Mesothelial cell of epicardium (in vitro differentiated cells): ENCODE data around the gene GPAT3. TPM values are rescaled to one million over a fixed set of nuclear protein-coding genes. Genes with fewer than 3 reads are reported as not detected.

Source experiments
- DNase-seq, 2 experiments: peaks; one replicate each; pipeline ENCODE4 v3.0.0; 2021; ENCODE audit warnings: low spot score in 2 of 2; ENCODE audit not compliant: unreplicated experiment in 2 of 2
- H3K27ac Mint-ChIP-seq: 2 replicates; pipeline ENCODE4 v1.8.0; 2021; ENCODE audit warnings: mixed read lengths
- H3K27me3 Mint-ChIP-seq: 2 replicates; pipeline ENCODE4 v1.8.0; 2021; ENCODE audit warnings: low read depth, mixed read lengths
- H3K36me3 Mint-ChIP-seq: 2 replicates; pipeline ENCODE4 v1.8.0; 2021; ENCODE audit warnings: mixed read lengths
- H3K4me1 Mint-ChIP-seq: 2 replicates; pipeline ENCODE4 v1.8.0; 2021; ENCODE audit warnings: mixed read lengths
- H3K4me3 Mint-ChIP-seq: 2 replicates; pipeline ENCODE4 v1.8.0; 2021; ENCODE audit warnings: mild to moderate bottlenecking, moderate library complexity, mixed read lengths
- H3K9me3 Mint-ChIP-seq: 2 replicates; pipeline ENCODE4 v1.8.0; 2021; ENCODE audit warnings: mixed read lengths
- CTCF ChIP-seq: fragments of 200-600 bp; sonication (generic); IDR thresholded peaks from one replicate; pipeline ENCODE4 v1.5.0; 2021; ENCODE audit warnings: antibody characterized with exemption; ENCODE audit not compliant: unreplicated experiment
- total RNA-seq: library from RNA; stranded (reverse); gene quantifications from 3 replicates; pipeline ENCODE4 v1.2.1, GENCODE V29; 2021

The GPAT3 gene
- total RNA-seq, 1 donor from 2014 or later, result 0.18 TPM

- Mint-ChIP-seq H3K4me3 (no peak overlapping the region), H3K36me3 (no peaks in the 10 kb centered on the region), H3K27me3 (no peaks in the 10 kb centered on the region), H3K9me3 (no peaks in the 10 kb centered on the region), H3K4me1 (no peaks in the 10 kb centered on the region), H3K27ac (no peak overlapping the region)
- no peak for DNase-seq
- TF ChIP-seq CTCF, result no peak
These were observed 25.5 kb upstream of the GPAT3 start for GRCh38 chr4:83510442-83510841.

GRCh38 chr4:83516042-83516772 lies 19.7 kb upstream of the GPAT3 start:
- H3K27ac Mint-ChIP-seq, result no peak overlapping the region
- H3K9me3 Mint-ChIP-seq, result no peaks in the 10 kb centered on the region

GRCh38 chr4:83522239-83522638 lies 13.7 kb upstream of the GPAT3 start:
- no peak overlapping the region for H3K27ac Mint-ChIP-seq
- H3K4me1 Mint-ChIP-seq, result no peaks in the 10 kb centered on the region
- peaks cover 1% of the 10 kb centered on the region for H3K27me3 Mint-ChIP-seq
- peaks cover 16% of the 10 kb centered on the region for H3K9me3 Mint-ChIP-seq
- no peak for TF ChIP-seq CTCF
- no peak for DNase-seq
- H3K36me3 Mint-ChIP-seq, result no peaks in the 10 kb centered on the region
- H3K4me3 Mint-ChIP-seq, result no peak overlapping the region

More at GRCh38 chr4:83516042-83516772, 19.7 kb upstream of the GPAT3 start:
- DNase-seq, result no peak
- no peak for TF ChIP-seq CTCF
- Mint-ChIP-seq H3K4me1 (no peaks in the 10 kb centered on the region), H3K36me3 (no peaks in the 10 kb centered on the region), H3K4me3 (no peak overlapping the region), H3K27me3 (no peaks in the 10 kb centered on the region)

GRCh38 chr4:83527671-83528070 lies 8.2 kb upstream of the GPAT3 start:
- Mint-ChIP-seq H3K27me3 (peaks cover 18% of the 10 kb centered on the region), H3K4me3 (no peak overlapping the region), H3K9me3 (peaks cover 13% of the 10 kb centered on the region), H3K4me1 (no peaks in the 10 kb centered on the region), H3K27ac (no peak overlapping the region), H3K36me3 (no peaks in the 10 kb centered on the region)
- no peak for DNase-seq
- TF ChIP-seq CTCF, result no peak

- TF ChIP-seq CTCF, result no peak
- H3K9me3 Mint-ChIP-seq, result no peaks in the 10 kb centered on the region
- peaks cover 18% of the 10 kb centered on the region for H3K4me1 Mint-ChIP-seq
- DNase-seq, result peak; percentile 23 to 42
- H3K4me3 Mint-ChIP-seq, result peak overlapping the region; percentile 71
- no peak overlapping the region for H3K27ac Mint-ChIP-seq
- no peaks in the 10 kb centered on the region for H3K36me3 Mint-ChIP-seq
- H3K27me3 Mint-ChIP-seq, result peaks cover 65% of the 10 kb centered on the region
These were observed 709 bp downstream of the GPAT3 start for GRCh38 chr4:83536362-83537272.
